ENCODE data around the gene MISFA.

DNA sequence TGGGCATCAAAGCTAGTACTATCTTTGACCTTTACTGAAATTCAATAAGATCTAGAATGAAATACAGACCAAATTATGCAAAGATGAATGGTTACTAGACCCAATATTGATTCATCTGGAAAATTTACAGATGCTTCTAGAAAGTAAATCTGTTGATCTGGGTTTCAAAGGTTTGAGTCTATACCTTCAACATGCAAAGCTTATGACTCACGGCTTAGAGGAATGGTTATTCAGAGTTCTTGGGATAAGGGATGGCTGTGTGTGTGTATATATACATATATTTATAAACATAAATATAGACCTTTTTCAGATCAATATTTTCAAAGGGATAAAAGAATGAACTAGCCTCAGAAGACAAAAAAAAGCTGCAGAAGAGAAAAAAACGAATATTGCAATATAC, 33.3 kb downstream of the MISFA start:
- TF ChIP-seq, protein P1, sequence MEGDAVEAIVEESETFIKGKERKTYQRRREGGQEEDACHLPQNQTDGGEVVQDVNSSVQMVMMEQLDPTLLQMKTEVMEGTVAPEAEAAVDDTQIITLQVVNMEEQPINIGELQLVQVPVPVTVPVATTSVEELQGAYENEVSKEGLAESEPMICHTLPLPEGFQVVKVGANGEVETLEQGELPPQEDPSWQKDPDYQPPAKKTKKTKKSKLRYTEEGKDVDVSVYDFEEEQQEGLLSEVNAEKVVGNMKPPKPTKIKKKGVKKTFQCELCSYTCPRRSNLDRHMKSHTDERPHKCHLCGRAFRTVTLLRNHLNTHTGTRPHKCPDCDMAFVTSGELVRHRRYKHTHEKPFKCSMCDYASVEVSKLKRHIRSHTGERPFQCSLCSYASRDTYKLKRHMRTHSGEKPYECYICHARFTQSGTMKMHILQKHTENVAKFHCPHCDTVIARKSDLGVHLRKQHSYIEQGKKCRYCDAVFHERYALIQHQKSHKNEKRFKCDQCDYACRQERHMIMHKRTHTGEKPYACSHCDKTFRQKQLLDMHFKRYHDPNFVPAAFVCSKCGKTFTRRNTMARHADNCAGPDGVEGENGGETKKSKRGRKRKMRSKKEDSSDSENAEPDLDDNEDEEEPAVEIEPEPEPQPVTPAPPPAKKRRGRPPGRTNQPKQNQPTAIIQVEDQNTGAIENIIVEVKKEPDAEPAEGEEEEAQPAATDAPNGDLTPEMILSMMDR (IDR thresholded peaks at IDR 0.05), result no peak
- no peak for TF ChIP-seq POLR2A (IDR thresholded peaks at IDR 0.05)

Data from thyroid gland (tissue), 4 donors.